HepG2 (cell line): ENCODE measurements around the gene PALM. TPM values are rescaled to one million over a fixed set of nuclear protein-coding genes. Genes with fewer than 3 reads are reported as not detected.

Experiments
- ATF3 ChIP-seq: sonication (generic); formaldehyde crosslinking; IDR thresholded peaks from 2 replicates; pipeline ENCODE4 v1.4.0; 2020; ENCODE audit warnings: missing genetic modification reagents
- ATF6 ChIP-seq: sonication (generic); formaldehyde crosslinking; conservative IDR thresholded peaks from 2 replicates; pipeline ENCODE4 v1.4.0; 2020; ENCODE audit warnings: missing genetic modification reagents
- KLF15 ChIP-seq: sonication (generic); formaldehyde crosslinking; IDR thresholded peaks from 2 replicates; pipeline ENCODE4 v1.8.1; 2023; ENCODE audit warnings: borderline replicate concordance, mild to moderate bottlenecking, inconsistent platforms, missing genetic modification reagents, mixed read lengths
- MIER2 ChIP-seq: IDR thresholded peaks from 2 replicates; pipeline ENCODE4 v1.6.1; 2016; ENCODE audit warnings: missing biosample characterization, missing genetic modification reagents
- MLX ChIP-seq: IDR thresholded peaks from 2 replicates; pipeline ENCODE4 v1.6.1; 2016
- NFKBIZ ChIP-seq: IDR thresholded peaks from 2 replicates; pipeline ENCODE4 v1.6.1; 2018; ENCODE audit warnings: missing genetic modification reagents, missing compliant biosample characterization
- NFYC ChIP-seq: IDR thresholded peaks from 2 replicates; pipeline ENCODE4 v1.6.1; 2016; ENCODE audit warnings: missing genetic modification reagents, missing compliant biosample characterization
- RARG ChIP-seq: sonication (generic); formaldehyde crosslinking; IDR thresholded peaks from 2 replicates; pipeline ENCODE4 v1.4.0; 2020; ENCODE audit warnings: low read depth, mild to moderate bottlenecking, missing genetic modification reagents
- SP5 ChIP-seq: IDR thresholded peaks from 2 replicates; pipeline ENCODE4 v1.6.1; 2016; ENCODE audit warnings: low read depth, borderline replicate concordance
- THRA ChIP-seq: sonication (generic); formaldehyde crosslinking; IDR thresholded peaks from 2 replicates; pipeline ENCODE4 v1.4.0; 2020; ENCODE audit warnings: missing genetic modification reagents, borderline replicate concordance
- UBTF ChIP-seq: sonication (generic); formaldehyde crosslinking; IDR thresholded peaks from 2 replicates; pipeline ENCODE4 v1.4.0; 2020; ENCODE audit warnings: mild to moderate bottlenecking, missing genetic modification reagents
- ZNF143 ChIP-seq: sonication (generic); formaldehyde crosslinking; IDR thresholded peaks from 2 replicates; pipeline ENCODE4 v1.4.0; 2020; ENCODE audit warnings: missing genetic modification reagents
- ZNF337 ChIP-seq: sonication (generic); formaldehyde crosslinking; IDR thresholded peaks from 2 replicates; pipeline ENCODE4 v1.5.1; 2020; ENCODE audit warnings: missing genetic modification reagents, low read depth, mild to moderate bottlenecking, borderline replicate concordance
- ZNF607 ChIP-seq: sonication (generic); formaldehyde crosslinking; IDR thresholded peaks from 2 replicates; pipeline ENCODE4 v1.5.1; 2020; ENCODE audit warnings: missing genetic modification reagents, mild to moderate bottlenecking, borderline replicate concordance
- ZNF687 ChIP-seq: sonication (generic); formaldehyde crosslinking; IDR thresholded peaks from 2 replicates; pipeline ENCODE4 v1.5.1; 2020; ENCODE audit warnings: mild to moderate bottlenecking, missing genetic modification reagents, moderate library complexity
- ZNF709 ChIP-seq: sonication (generic); formaldehyde crosslinking; IDR thresholded peaks from 2 replicates; pipeline ENCODE4 v1.5.0; 2020; ENCODE audit warnings: mild to moderate bottlenecking, missing genetic modification reagents
- ZNF891 ChIP-seq: sonication (generic); formaldehyde crosslinking; IDR thresholded peaks from 2 replicates; pipeline ENCODE4 v1.5.0; 2020; ENCODE audit warnings: mild to moderate bottlenecking, missing genetic modification reagents
- ZSCAN20 ChIP-seq: sonication (generic); formaldehyde crosslinking; IDR thresholded peaks from 2 replicates; pipeline ENCODE4 v1.4.0; 2020; ENCODE audit warnings: missing genetic modification reagents, mild to moderate bottlenecking, borderline replicate concordance
- polyA plus RNA-seq, 8 experiments: library from polyadenylated mRNA; depleted of rRNA in 3 of 8; stranded (reverse) in 7 of 8; unstranded in 1 of 8; fragments of >200 nt; fragmentation: Illumina TruSeq in 4 of 8; extraction: Trizol in 4 of 8; gene quantifications; 2 replicates each; pipeline versions ENCODE4 v1.2.1 to v1.2.3, GENCODE V29; 2011 to 2016; ENCODE audit warnings: low read depth in 4 of 8, missing spikeins in 1 of 8, mixed read lengths in 1 of 8; ENCODE audit not compliant: insufficient read depth in 1 of 8
- total RNA-seq, 5 experiments: library from RNA; depleted of rRNA; stranded (reverse); fragments of >200 nt; fragmentation: Illumina TruSeq; extraction: Trizol; gene quantifications; 2 replicates each; pipeline ENCODE4 v1.2.3, GENCODE V29; 2016; ENCODE audit warnings: low read depth in 1 of 5

PALM gene
- total and polyA plus RNA-seq, 2 of the 13 experiments (the other 11 are each of a cell fraction or from before 2014, with no cell fraction given): 4.0 to 9.7 TPM

- TF ChIP-seq NFYC (CRISPR knock-in tag) (no peak), ZNF709 (0 out of 2 replicates have a peak, but pooled peaks have one; percentile 55), ZNF337 (CRISPR knock-in tag) (0 out of 2 replicates have a peak, but pooled peaks have one; percentile 45), RARG (CRISPR knock-in tag) (no peak), NFKBIZ (CRISPR knock-in tag) (no peak), ZNF687 (peak; percentile 74), MLX (no peak), UBTF (CRISPR knock-in tag) (peak; percentile 32; the same call in 1 of the 2 replicates), ZNF891 (CRISPR knock-in tag) (0 out of 2 replicates have a peak, but pooled peaks have one; percentile 11), ZSCAN20 (CRISPR knock-in tag) (no peak), ATF3 (no peak), KLF15 (CRISPR knock-in tag) (no peak), ZNF607 (CRISPR knock-in tag) (no peak), ZNF143 (CRISPR knock-in tag) (peak; percentile 70), THRA (CRISPR knock-in tag) (no peak), SP5 (CRISPR knock-in tag) (no peak), ATF6 (CRISPR knock-in tag) (no peak), MIER2 (CRISPR knock-in tag) (no peak)
Measured at GRCh38 chr19:662207-662961, 46.4 kb upstream of the PALM start (continued).
